IPS-18a (cell line): ENCODE measurements around the gene ATP6V0A1.
"Not testable (repeated sequence)": the region's sequence is repeated elsewhere in the genome, so short reads cannot be mapped to it uniquely, and the experiment has no call there.

Source experiments
- H3K27ac ChIP-seq: one replicate; pipeline ENCODE4 v1.5.1; 2013; ENCODE audit warnings: low read length
- H3K27me3 ChIP-seq: one replicate; pipeline ENCODE4 v1.6.1; 2013; ENCODE audit warnings: mild to moderate bottlenecking, low read length; ENCODE audit not compliant: control insufficient read depth, insufficient read depth
- H3K36me3 ChIP-seq: one replicate; pipeline ENCODE4 v1.6.1; 2013; ENCODE audit warnings: low read depth, low read length; ENCODE audit not compliant: control insufficient read depth
- H3K4me1 ChIP-seq: one replicate; pipeline ENCODE4 v1.6.1; 2013; ENCODE audit warnings: low read depth, low read length; ENCODE audit not compliant: control insufficient read depth
- H3K4me3 ChIP-seq: one replicate; pipeline ENCODE4 v1.5.1; 2013; ENCODE audit warnings: low read length
- H3K9ac ChIP-seq: one replicate; pipeline ENCODE4 v1.6.1; 2013; ENCODE audit warnings: mild to moderate bottlenecking, low read length, moderate library complexity
- H3K9me3 ChIP-seq: one replicate; pipeline ENCODE4 v1.6.1; 2013; ENCODE audit warnings: low read depth, low read length; ENCODE audit not compliant: control insufficient read depth

ATP6V0A1 gene

GRCh38 chr17:42548070-42548837 is 89.6 kb downstream of the ATP6V0A1 start:
- Histone ChIP-seq H3K27me3 (peaks cover 8% of the 10 kb centered on the region), H3K9ac (peak overlapping the region; percentile 38), H3K9me3 (no peaks in the 10 kb centered on the region), H3K27ac (no peak overlapping the region), H3K4me1 (no peaks in the 10 kb centered on the region), H3K4me3 (peak overlapping the region; percentile 57), H3K36me3 (no peaks in the 10 kb centered on the region)

- Histone ChIP-seq H3K36me3 (no peaks in the 10 kb centered on the region), H3K9ac (peak overlapping the region; percentile 38), H3K27me3 (peaks cover 8% of the 10 kb centered on the region), H3K4me1 (no peaks in the 10 kb centered on the region), H3K9me3 (no peaks in the 10 kb centered on the region), H3K27ac (no peak overlapping the region), H3K4me3 (peak overlapping the region; percentile 57)
These were observed 90.5 kb downstream of the ATP6V0A1 start for GRCh38 chr17:42548993-42549755.

- H3K4me1 ChIP-seq, H3K36me3 ChIP-seq, H3K9me3 ChIP-seq, H3K27ac ChIP-seq, H3K9ac ChIP-seq, H3K27me3 ChIP-seq: not testable (repeated sequence)
- H3K4me3 ChIP-seq, result peak within 1 kb of the TSS; percentile 90
These were observed 94.1 kb downstream of the ATP6V0A1 start, which contains the start of gene HSD17B1 for GRCh38 chr17:42552736-42553135. Gene HSD17B1 (plus strand): TSS chr17:42552923. CDS start chr17:42552934, 11 bp downstream.

- no peaks in the 10 kb centered on the region for H3K4me1 ChIP-seq
- H3K9ac ChIP-seq, result no peak overlapping the region
- no peak overlapping the region for H3K27ac ChIP-seq
- H3K27me3 ChIP-seq, result peaks cover 8% of the 10 kb centered on the region
- no peaks in the 10 kb centered on the region for H3K36me3 ChIP-seq
- peak overlapping the region; percentile 90 for H3K4me3 ChIP-seq
- H3K9me3 ChIP-seq, result no peaks in the 10 kb centered on the region
These were observed 94.6 kb downstream of the ATP6V0A1 start for GRCh38 chr17:42553161-42553818.

- Histone ChIP-seq H3K27ac (no peak overlapping the region), H3K36me3 (no peaks in the 10 kb centered on the region), H3K27me3 (peaks cover 6% of the 10 kb centered on the region), H3K4me1 (no peaks in the 10 kb centered on the region), H3K9me3 (no peaks in the 10 kb centered on the region), H3K4me3 (peak overlapping the region; percentile 90), H3K9ac (peak overlapping the region; percentile 76)
These were observed 95.2 kb downstream of the ATP6V0A1 start for GRCh38 chr17:42553866-42554249.

- Histone ChIP-seq H3K9me3 (no peaks in the 10 kb centered on the region), H3K27me3 (no peaks in the 10 kb centered on the region), H3K4me1 (no peaks in the 10 kb centered on the region), H3K9ac (peak overlapping the region; percentile 76), H3K36me3 (no peaks in the 10 kb centered on the region), H3K4me3 (peak overlapping the region; percentile 90), H3K27ac (no peak overlapping the region)
These were observed 95.8 kb downstream of the ATP6V0A1 start for GRCh38 chr17:42554250-42555121.

- Histone ChIP-seq H3K4me3 (peak overlapping the region; percentile 90), H3K9ac (peak overlapping the region; percentile 76), H3K27ac (no peak overlapping the region), H3K36me3 (no peaks in the 10 kb centered on the region), H3K9me3 (no peaks in the 10 kb centered on the region), H3K27me3 (no peaks in the 10 kb centered on the region), H3K4me1 (no peaks in the 10 kb centered on the region)
These were observed 96.5 kb downstream of the ATP6V0A1 start for GRCh38 chr17:42555122-42555622.

GRCh38 chr17:42555961-42556617 is 97.4 kb downstream of the ATP6V0A1 start:
- not testable (repeated sequence) for H3K27ac ChIP-seq, H3K4me1 ChIP-seq, H3K27me3 ChIP-seq, H3K9ac ChIP-seq, H3K4me3 ChIP-seq, H3K36me3 ChIP-seq, H3K9me3 ChIP-seq

- Histone ChIP-seq H3K4me1 (peaks cover 4% of the 10 kb centered on the region), H3K36me3 (peaks cover 3% of the 10 kb centered on the region), H3K27me3 (no peaks in the 10 kb centered on the region), H3K9ac (no peak overlapping the region), H3K4me3 (no peak overlapping the region), H3K27ac (no peak overlapping the region), H3K9me3 (no peaks in the 10 kb centered on the region)
These were observed 100.4 kb downstream of the ATP6V0A1 start for GRCh38 chr17:42559075-42559474.

- Histone ChIP-seq H3K9me3 (no peaks in the 10 kb centered on the region), H3K4me1 (peaks cover 4% of the 10 kb centered on the region), H3K9ac (no peak overlapping the region), H3K27ac (no peak overlapping the region), H3K27me3 (no peaks in the 10 kb centered on the region), H3K36me3 (peaks cover 13% of the 10 kb centered on the region), H3K4me3 (no peak overlapping the region)
These were observed 101.6 kb downstream of the ATP6V0A1 start for GRCh38 chr17:42560246-42560645.
